Smooth muscle cell (in vitro differentiated cells): ENCODE measurements around the gene CCNG2. TPM values are rescaled to one million over a fixed set of nuclear protein-coding genes. Genes with fewer than 3 reads are reported as not detected.
"Not testable (repeated sequence)": the region's sequence is repeated elsewhere in the genome, so short reads cannot be mapped to it uniquely, and the experiment has no call there.

ENCODE experiments used
- DNase-seq: peaks from one replicate; lab custom pipeline; 2025; ENCODE audit not compliant: unreplicated experiment; lab: John Stamatoyannopoulos, UW
- H2AFZ ChIP-seq: fragments of 200-600 bp; sonication (generic); 2 replicates; pipeline ENCODE4 v1.6.0; 2016; ENCODE audit warnings: antibody characterized with exemption, low read depth, mild to moderate bottlenecking
- H3F3A ChIP-seq: fragments of 200-600 bp; sonication (generic); 2 replicates; pipeline ENCODE4 v1.6.0; 2017; ENCODE audit warnings: antibody characterized with exemption, low read depth
- H3K27ac ChIP-seq: fragments of 200-600 bp; sonication (generic); 2 replicates; pipeline ENCODE4 v1.5.1; 2016; ENCODE audit warnings: low read depth, mild to moderate bottlenecking
- H3K27me3 ChIP-seq: fragments of 200-600 bp; sonication (generic); 2 replicates; pipeline ENCODE4 v1.6.1; 2016; ENCODE audit warnings: low read depth, mild to moderate bottlenecking
- H3K36me3 ChIP-seq: fragments of 200-600 bp; sonication (generic); 2 replicates; pipeline ENCODE4 v1.5.1; 2016; ENCODE audit warnings: low read depth
- H3K4me1 ChIP-seq: fragments of 200-600 bp; sonication (generic); 2 replicates; pipeline ENCODE4 v1.5.1; 2016; ENCODE audit warnings: low read depth
- H3K4me2 ChIP-seq: fragments of 200-600 bp; sonication (generic); 2 replicates; pipeline ENCODE4 v1.6.0; 2016; ENCODE audit warnings: mild to moderate bottlenecking
- H3K4me3 ChIP-seq: fragments of 200-600 bp; sonication (generic); 2 replicates; pipeline ENCODE4 v1.5.1; 2016; ENCODE audit warnings: mild to moderate bottlenecking
- H3K79me2 ChIP-seq: fragments of 200-600 bp; sonication (generic); 2 replicates; pipeline ENCODE4 v1.6.0; 2016; ENCODE audit warnings: low read depth, mild to moderate bottlenecking
- H3K9ac ChIP-seq: fragments of 200-600 bp; sonication (generic); 2 replicates; pipeline ENCODE4 v1.6.0; 2016; ENCODE audit warnings: low read depth
- H3K9me3 ChIP-seq: fragments of 200-600 bp; sonication (generic); replicated peaks from 2 replicates; pipeline ENCODE4 v1.5.1; 2016; ENCODE audit warnings: low read depth
- H4K20me1 ChIP-seq: fragments of 200-600 bp; sonication (generic); 2 replicates; pipeline ENCODE4 v1.6.0; 2016; ENCODE audit warnings: low read depth
- WGBS: methylation state at CpG from one replicate; pipeline ENCODE4 v1.1.7; 2016; ENCODE audit warnings: low lambda C conversion rate; 5-methylcytosine and 5-hydroxymethylcytosine counted together
- polyA plus RNA-seq: library from polyadenylated mRNA; unstranded; fragments of >200 nt; fragmentation: Nextera tagmentation; extraction: Ambion mirVana; gene quantifications from 2 replicates; pipeline ENCODE4 v1.2.1, GENCODE V29; 2016
- total RNA-seq: library from RNA; depleted of rRNA; stranded (reverse); fragments of >200 nt; gene quantifications from 2 replicates; pipeline ENCODE4 v1.2.3, GENCODE V29; 2014
- TF ChIP-seq, protein P1 (sequence below): fragments of 200-600 bp; sonication (generic); IDR thresholded peaks from 2 replicates; pipeline ENCODE4 v1.5.1; 2017; ENCODE audit warnings: borderline replicate concordance, mild to moderate bottlenecking, antibody characterized with exemption; ENCODE audit not compliant: insufficient read depth, poor library complexity, severe bottlenecking

The CCNG2 gene
- total and polyA plus RNA-seq, 2 experiments from 2014 or later = 59.2 to 59.8 TPM

DNA sequence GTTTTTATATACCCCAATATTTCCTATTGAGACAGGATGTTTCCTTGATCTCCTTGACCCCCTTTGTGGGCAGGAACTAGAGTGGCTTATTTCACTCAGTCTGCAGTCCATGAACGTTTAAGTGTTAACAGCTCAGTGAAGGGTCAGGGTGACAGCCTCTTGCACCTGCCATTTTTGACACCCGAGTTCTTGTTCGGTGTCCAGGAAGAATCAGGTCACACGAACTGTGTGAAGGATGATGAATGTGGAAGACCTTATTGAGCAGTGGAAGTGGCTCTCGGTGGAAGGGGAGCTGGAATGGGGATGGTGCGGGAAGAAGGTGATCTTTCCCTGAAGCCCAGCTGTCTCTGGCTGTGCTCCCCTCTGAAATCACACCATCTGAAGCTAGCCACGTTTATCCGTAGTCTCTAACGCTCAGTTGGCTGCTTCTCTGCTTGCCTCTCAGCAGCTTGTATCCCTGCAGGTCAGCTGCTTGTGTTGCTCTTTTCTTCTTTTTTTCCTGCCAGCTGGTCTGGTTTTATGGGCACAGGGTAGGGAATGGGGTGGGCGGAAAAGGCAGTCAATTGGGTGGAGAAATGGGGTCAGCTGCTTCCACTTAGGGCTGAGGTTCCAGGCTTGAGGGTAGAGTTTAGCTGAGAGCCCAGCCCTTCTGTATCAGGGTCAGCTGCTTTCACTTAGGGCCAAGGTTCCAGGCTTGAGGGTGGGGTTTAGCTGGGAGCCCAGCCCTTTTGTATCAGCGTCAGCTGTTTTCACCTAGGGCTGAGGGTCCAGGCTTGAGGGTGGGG lies 29.0 kb upstream of the CCNG2 start:
- no peaks in the 10 kb centered on the region for H3K4me1 ChIP-seq
- H3K4me2 ChIP-seq = no peak overlapping the region
- H3K27ac ChIP-seq = no peak overlapping the region
- TF ChIP-seq, protein P1, sequence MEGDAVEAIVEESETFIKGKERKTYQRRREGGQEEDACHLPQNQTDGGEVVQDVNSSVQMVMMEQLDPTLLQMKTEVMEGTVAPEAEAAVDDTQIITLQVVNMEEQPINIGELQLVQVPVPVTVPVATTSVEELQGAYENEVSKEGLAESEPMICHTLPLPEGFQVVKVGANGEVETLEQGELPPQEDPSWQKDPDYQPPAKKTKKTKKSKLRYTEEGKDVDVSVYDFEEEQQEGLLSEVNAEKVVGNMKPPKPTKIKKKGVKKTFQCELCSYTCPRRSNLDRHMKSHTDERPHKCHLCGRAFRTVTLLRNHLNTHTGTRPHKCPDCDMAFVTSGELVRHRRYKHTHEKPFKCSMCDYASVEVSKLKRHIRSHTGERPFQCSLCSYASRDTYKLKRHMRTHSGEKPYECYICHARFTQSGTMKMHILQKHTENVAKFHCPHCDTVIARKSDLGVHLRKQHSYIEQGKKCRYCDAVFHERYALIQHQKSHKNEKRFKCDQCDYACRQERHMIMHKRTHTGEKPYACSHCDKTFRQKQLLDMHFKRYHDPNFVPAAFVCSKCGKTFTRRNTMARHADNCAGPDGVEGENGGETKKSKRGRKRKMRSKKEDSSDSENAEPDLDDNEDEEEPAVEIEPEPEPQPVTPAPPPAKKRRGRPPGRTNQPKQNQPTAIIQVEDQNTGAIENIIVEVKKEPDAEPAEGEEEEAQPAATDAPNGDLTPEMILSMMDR = no peak
- no peak for DNase-seq
- H3K36me3 ChIP-seq = no peaks in the 10 kb centered on the region
- H3K27me3 ChIP-seq = no peaks in the 10 kb centered on the region
- no peaks in the 10 kb centered on the region for H3F3A ChIP-seq
- no peaks in the 10 kb centered on the region for H4K20me1 ChIP-seq
- no peak overlapping the region for H3K9ac ChIP-seq
- H2AFZ ChIP-seq = no peak overlapping the region
- H3K79me2 ChIP-seq = no peaks in the 10 kb centered on the region
- no peak overlapping the region for H3K4me3 ChIP-seq
- no peaks in the 10 kb centered on the region for H3K9me3 ChIP-seq
- WGBS = 71% methylated on average over 11 of the region's 11 CpGs

DNA sequence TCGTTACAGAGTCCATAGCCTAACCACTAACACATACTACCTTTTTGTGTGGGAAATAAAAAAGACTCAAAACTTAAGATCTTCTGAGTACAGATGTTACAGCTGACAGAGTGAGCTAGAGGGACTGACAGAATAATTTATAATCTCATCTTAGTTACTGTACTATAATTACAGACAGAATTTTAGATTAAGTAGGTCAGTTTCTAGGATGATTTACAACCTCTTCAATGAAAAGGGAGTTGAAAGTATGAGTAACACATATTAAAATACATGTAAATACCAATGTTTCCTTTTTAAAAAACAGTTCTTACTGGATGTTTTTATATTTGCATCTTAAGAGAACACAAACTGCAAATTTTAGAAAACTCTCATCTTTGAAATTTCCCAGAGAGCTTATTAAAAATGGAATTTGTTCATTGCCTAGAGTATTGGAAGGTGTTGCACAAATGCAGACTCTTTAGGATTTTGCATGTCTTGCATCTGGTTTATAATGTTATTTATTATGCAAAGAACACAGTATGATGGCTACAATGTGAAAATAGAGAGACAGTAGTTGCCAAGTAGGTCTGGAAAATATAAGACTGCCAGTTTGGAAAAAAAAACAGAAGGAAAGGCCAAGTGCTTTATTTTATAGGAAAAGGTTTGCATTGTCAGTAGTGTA lies 24.2 kb upstream of the CCNG2 start:
- H3F3A ChIP-seq = no peaks in the 10 kb centered on the region
- no peaks in the 10 kb centered on the region for H3K9me3 ChIP-seq
- no peak for DNase-seq
- no peaks in the 10 kb centered on the region for H3K36me3 ChIP-seq
- WGBS = 83% methylated on average over 1 of the region's 1 CpG
- H3K4me3 ChIP-seq = no peak overlapping the region
- no peak overlapping the region for H3K27ac ChIP-seq
- TF ChIP-seq, protein P1 = no peak
- H2AFZ ChIP-seq = no peak overlapping the region
- no peaks in the 10 kb centered on the region for H3K27me3 ChIP-seq
- H3K9ac ChIP-seq = no peak overlapping the region
- no peak overlapping the region for H3K4me2 ChIP-seq
- no peaks in the 10 kb centered on the region for H3K79me2 ChIP-seq
- no peaks in the 10 kb centered on the region for H4K20me1 ChIP-seq
- H3K4me1 ChIP-seq = no peaks in the 10 kb centered on the region

DNA sequence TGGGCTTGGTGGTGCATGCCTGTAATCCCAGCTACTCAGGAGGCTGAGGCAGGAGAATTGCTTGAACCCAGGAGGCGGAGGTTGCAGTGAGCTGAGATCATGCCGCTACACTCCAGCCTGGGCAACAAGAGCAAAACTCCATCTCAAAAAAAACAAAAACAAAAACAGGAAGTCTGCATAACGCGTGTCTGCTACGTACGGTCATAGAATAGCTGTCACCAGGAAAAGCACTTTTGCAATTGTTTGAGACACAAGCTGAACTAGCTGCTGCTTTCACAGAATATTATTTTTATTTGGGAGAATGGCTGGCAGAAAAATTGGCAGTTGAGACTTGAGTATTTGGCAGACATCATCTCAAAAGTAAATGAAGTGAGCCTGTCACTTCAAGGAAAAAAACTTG lies 19.6 kb upstream of the CCNG2 start:
- H3K79me2 ChIP-seq, H3K36me3 ChIP-seq, H3K9me3 ChIP-seq, H3F3A ChIP-seq, H3K4me1 ChIP-seq, H4K20me1 ChIP-seq, H3K27me3 ChIP-seq, H3K4me3 ChIP-seq, H2AFZ ChIP-seq, H3K4me2 ChIP-seq, DNase-seq, H3K9ac ChIP-seq, H3K27ac ChIP-seq: not testable (repeated sequence)
- 88% methylated on average over 6 of the region's 6 CpGs for whole genome bisulfite sequencing

DNA sequence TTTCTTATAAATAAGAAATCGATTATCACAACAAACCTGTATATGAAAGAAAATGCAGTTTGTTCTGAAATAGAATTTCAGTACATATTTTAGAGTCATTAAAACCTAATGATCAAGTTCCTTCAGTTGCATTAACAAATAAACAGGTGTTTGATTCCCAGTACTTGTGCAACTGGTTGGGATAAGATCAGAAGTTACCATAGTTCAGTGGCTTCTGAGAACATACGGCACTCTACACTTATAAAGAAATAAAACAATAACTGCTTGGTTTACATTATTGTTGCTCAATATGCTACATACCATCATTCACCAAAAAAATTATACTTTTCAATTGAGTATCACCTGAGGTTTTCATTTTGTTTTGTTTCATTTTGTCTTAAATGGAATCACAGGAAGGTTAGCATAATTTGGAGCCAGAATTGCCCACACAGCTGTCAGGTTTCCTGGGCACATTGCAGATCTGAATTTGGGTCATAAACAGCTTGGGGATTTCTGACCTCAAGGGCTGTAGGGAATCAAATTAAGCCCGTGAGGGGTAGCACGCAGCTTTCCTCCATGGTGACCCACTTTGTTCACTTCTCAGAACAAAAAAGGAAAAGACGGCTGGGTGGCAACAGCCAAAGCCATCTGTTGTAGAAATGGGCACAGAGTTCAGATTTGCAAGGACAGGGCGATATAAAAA lies 14.9 kb upstream of the CCNG2 start:
- no peak for DNase-seq
- TF ChIP-seq, protein P1 = no peak
- no peak overlapping the region for H3K4me3 ChIP-seq
- 76% methylated on average over 6 of the region's 6 CpGs for WGBS
- no peaks in the 10 kb centered on the region for H3K27me3 ChIP-seq
- H3K79me2 ChIP-seq = no peaks in the 10 kb centered on the region
- no peak overlapping the region for H2AFZ ChIP-seq
- H3F3A ChIP-seq = no peaks in the 10 kb centered on the region
- no peak overlapping the region for H3K9ac ChIP-seq
- H4K20me1 ChIP-seq = no peaks in the 10 kb centered on the region
- H3K27ac ChIP-seq = no peak overlapping the region
- no peaks in the 10 kb centered on the region for H3K9me3 ChIP-seq
- H3K4me1 ChIP-seq = no peaks in the 10 kb centered on the region
- no peaks in the 10 kb centered on the region for H3K36me3 ChIP-seq
- no peak overlapping the region for H3K4me2 ChIP-seq
